Amygdala (tissue), 56 donors: Measurements from ENCODE around the gene RAD51B.
A peak's percentile ranks its signal among the peaks of the same experiment; 100 is the strongest.

Experiments
- DNase-seq, 56 donors: peaks; one replicate each; lab custom pipeline; 2025; lab: John Stamatoyannopoulos, UW

Gene RAD51B

GRCh38 chr14:68404146-68404527, 584.6 kb downstream of the RAD51B start:
- no peak for DNase-seq

DNA sequence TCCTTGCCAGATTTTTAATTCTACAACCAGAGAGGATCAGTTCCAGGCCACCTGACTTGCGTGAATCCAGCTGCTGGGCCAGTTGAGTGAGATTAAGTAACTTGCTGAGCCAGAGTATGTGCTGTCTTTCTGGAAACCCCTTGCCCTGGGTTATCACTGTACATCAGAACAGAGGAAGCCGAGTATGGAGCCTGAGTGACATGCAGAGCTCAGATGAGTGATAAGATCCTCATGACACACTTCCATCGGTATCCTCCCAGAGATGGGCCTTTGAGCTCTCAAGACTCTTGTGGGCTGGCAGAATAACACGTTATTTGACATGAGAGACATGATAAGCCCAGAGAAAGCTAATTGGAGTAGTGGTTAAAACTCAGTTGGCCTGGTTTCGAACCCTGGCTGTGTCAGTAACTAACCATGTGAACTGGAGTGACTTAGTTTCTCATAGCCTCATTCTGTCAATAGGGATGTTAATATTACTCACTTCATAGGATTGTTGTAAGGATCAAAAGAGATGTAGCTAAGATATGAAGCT, 585.1 kb downstream of the RAD51B start:
- no peak for DNase-seq

- no peak for DNase-seq
These were observed 586.4 kb downstream of the RAD51B start for GRCh38 chr14:68405961-68406360.

GRCh38 chr14:68407285-68407684, 587.7 kb downstream of the RAD51B start:
- DNase-seq: no peak

DNA sequence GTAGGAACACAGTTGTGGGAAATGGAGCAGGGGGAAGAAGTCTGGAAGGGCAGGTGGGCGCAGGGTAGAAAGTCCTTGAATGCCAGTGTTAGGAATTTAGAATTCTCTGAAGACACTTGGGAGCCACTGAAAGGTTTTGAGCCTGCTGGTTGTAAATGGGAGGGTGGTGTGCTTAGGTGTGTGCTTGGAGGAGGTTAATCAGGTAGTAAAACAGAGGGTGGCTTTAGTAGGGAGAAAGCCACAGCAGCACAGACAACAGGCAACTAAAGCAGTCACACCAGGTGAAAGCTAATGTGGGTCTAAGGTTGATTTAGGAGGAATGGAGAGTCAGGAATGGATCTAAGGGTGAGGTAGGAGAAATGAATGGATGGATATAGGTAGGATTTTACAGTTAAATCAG, 588.2 kb downstream of the RAD51B start:
- DNase-seq: no peak

- DNase-seq: peak in 1 of 56 donors; percentile 22
These were observed 589.1 kb downstream of the RAD51B start for GRCh38 chr14:68408680-68409079.

- DNase-seq: no peak
These were observed 589.8 kb downstream of the RAD51B start for GRCh38 chr14:68409387-68409786.

DNA sequence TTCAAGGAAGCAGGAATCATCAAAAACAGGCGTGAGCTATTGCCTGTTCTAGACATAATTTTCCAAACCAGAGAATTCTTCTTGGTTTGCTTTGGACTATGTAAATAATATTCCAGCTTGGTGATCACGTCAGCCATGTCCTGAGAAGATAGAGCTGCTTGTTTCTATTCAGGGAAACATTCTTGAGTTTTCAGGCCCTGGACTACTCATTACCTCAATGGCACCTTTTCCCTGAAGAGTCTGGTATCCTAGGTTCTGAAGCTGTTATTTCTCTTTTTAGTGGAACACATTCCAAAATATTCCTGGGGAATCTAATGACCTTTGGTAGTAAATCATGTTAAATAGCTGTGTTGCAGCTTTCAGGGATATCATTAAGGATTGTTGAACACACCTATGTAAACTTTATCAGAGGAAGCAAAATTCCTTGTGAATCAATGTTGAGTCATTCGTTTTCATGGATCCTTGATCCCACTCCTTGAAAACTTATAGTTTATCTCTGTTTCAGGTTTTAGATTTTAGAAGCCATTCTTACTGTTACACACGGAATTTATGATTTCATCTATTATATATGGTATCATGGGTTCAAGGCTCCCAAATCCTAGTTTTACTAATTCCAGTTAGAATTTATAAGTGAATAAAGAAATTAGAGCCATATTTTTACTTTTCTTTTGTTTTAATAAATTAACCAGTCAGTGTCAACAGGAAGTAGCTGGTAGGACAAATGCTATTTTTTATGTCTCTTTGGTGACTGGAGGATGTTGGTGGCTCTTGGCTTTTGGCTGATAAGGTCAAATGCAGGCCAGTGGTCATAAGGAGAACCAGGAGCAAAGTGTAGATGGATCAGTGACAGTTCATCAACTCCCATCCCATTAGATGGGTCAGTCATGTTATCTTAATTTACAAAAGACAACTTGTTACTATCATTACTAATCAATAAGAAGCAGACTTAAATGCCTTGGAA, 593.2 kb downstream of the RAD51B start:
- DNase-seq: no peak

DNA sequence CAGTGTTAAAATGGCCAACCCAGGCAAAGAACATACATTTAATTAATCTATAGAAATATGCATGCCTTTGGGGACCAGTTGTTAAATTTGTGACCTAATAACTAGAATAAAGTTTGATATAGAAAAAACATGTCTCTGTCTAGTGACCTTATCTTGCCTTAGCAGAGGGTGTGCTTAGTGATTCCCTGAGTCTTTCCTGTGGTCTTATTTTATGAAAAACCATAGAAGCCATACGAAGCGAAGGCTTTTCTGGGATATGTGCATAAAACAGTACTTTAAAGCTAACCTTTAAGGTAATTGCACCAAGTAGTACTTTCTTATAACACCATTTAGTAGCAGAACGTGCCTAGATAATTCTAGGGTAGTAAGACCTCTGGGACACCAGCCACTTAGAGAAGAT, 593.9 kb downstream of the RAD51B start:
- DNase-seq: no peak

GRCh38 chr14:68414121-68414520, 594.5 kb downstream of the RAD51B start:
- DNase-seq: no peak

DNA sequence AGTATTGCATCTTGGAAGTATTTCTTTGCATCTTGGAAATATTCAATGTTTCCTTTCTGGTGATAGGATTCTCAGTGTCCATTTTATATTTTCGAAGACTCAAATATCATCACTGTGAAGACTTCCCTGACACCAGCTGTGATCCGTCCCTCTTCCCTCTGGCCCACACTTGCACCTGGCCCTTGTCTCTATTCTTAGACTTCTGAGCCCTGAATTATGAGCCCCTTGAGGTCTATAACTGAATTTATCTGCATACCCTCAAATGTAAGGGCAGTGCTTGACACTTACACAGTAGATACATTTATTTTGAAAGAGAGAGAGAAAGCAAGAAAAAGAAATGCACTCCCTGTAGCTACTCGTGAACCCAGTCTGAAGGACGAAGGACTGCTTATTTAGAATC, 596.6 kb downstream of the RAD51B start:
- DNase-seq: no peak

DNA sequence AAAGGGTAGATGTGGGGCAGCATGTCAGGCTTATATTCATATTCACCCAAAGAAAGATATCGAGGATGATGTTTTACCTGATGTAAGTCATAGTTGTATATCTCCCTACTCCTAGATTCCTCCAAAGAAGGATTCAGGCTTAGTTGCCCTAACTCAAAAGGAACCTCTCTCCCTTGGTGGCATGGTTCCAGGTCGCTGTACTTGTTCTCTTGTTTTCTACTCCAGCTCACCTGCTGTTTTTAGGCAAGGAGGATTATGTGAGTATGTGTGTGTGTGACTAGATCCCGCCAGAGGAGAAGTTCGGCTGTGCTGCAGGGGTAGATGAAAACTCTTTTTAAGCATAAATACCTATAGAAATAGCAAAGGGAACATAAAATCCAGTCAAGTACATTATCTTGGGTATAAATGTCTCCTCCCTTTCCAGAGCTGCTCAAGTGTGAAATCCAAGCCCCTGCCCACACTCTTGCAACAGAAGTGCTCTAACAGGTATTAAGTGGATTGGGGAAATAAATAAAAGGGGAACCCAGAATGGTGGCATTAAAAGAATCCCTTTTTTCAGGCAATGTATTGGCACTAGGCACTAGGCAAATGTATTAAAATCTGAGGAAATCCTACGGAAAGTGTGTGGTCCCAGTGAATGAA, 597.6 kb downstream of the RAD51B start:
- DNase-seq: no peak

- DNase-seq: no peak
These were observed 598.9 kb downstream of the RAD51B start for GRCh38 chr14:68418174-68419118.

GRCh38 chr14:68420350-68420749, 600.8 kb downstream of the RAD51B start:
- DNase-seq: no peak

DNA sequence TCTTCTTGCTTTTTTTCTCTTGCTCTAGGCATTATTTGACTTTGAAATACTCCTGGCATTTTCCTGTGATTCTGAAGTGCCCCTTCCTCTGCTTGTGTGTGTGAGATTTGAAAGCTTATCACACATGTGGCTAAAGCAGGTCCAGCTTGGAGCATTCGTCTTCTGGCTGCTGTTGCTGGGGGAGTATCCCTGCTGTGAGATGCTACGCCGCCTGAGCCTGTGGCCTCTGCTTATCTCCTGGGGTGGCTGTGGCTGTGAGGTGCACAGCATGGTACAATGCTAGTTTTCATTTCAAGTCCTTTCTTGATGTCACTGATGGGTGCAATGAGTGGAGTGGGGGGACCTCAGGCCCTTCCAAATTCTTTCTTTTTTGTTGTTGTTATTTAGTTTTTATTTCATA, 601.5 kb downstream of the RAD51B start:
- no peak for DNase-seq

GRCh38 chr14:68423686-68424085, 604.1 kb downstream of the RAD51B start:
- no peak for DNase-seq

- DNase-seq: no peak
These were observed 605.0 kb downstream of the RAD51B start for GRCh38 chr14:68424443-68425172.

DNA sequence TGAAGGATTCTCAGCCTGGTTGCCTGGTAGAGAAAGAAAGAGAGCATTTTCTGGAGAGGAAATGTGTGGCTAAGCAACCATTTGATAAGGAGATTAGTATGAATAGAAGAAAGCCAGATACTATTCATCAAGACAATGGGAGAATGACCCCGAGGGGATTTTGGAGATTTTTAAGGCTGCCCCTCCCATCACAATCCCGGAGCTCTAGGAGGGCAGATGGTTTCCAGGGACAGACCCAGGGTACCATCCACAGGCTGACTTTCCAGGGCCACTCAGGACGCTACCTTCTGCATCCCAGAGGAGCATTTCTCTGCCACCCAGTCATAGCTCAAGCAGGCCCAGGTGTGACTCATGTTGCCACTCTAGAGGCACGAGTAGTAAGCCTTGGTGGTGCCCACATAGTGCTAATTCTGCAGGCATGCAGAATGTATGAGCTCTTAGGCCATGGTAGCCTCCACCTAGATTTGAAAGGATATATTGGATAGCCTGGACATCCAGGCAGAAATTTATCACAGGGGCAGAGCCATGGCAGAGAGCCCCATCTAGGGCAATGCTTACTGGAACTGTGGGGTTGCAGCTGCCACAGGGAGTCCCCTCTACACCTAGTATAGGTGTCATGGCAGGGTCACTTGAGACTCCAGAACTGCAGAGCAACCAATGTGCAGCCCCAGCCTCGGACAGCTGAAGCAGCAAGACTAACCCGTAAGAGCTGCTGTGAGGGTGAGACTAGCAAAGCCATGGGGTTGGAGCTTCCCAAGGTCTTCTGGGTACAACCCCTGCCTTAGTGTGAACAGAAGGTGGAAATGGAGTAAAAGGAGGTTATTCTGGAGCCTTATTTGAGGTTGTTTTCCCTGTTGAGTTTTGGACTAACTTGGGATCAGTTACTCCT, 607.3 kb downstream of the RAD51B start:
- DNase-seq: no peak

DNA sequence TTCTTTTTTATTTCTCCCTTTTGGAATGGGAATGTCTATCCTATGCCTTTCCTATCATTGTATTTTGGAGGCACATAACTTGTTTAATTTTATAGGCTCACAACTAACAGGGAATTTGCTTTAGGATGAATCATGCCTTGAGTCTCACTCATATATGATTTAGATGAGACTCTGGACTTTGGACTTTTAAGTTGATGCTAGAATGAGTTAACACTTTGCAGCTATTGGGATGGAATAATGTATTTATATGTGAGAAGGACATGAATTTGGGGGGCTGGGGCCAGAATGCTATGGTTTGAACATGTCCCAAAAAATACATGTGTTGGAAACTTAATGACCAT, 607.9 kb downstream of the RAD51B start:
- no peak for DNase-seq
